HCT116 (cell line): ENCODE results near the gene ARMC3. TPM values are rescaled to one million over a fixed set of nuclear protein-coding genes. Genes with fewer than 3 reads are reported as not detected.

Source experiments
- ATAC-seq: fragments of 200-7000 bp; cut with Tn5 transposase; 2 replicates; pipeline ENCODE4 v1.9.1; 2020; ENCODE audit warnings: mild to moderate bottlenecking, moderate library complexity
- BruUV-seq: library from RNA; stranded (reverse); fragments of 400-500 nt; replicated peaks from 2 replicates; lab custom pipeline; 2021; lab: Mats Ljungman, UMichigan
- CTCF ChIA-PET: fragments of 300-600 bp; sonication (Branson Sonifier 250); formaldehyde crosslinking; loops from one replicate; lab custom pipeline; 2021; ENCODE audit warnings: antibody characterized with exemption; lab: Charles Lee
- POLR2A ChIA-PET: fragments of 300-600, 350-600 bp; sonication (Branson Sonifier 250); formaldehyde crosslinking; loops from one replicate; lab custom pipeline; 2021; ENCODE audit warnings: antibody characterized with exemption; lab: Charles Lee
- RAD21 ChIA-PET, 2 experiments: fragments of 300-600 bp; sonication (Branson Sonifier 250); formaldehyde crosslinking; loops; one replicate each; lab custom pipeline; 2023; ENCODE audit warnings: low total read pairs in 2 of 2; ENCODE audit not compliant: uncharacterized antibody in 2 of 2, unreplicated experiment in 2 of 2, low non-redundant PET in 1 of 2; lab: Charles Lee
- DNase-seq: peaks from one replicate; pipeline ENCODE4 v3.0.0-alpha.2; 2010; ENCODE audit warnings: low read depth, low spot score
- H2AFZ ChIP-seq: fragments of 200-600 bp; shearing (Covaris generic), sonication (generic); 2 replicates; pipeline ENCODE4 v1.6.1; 2017; ENCODE audit warnings: low read depth, mixed run types, mixed read lengths, antibody characterized with exemption, low read length; ENCODE audit not compliant: poor library complexity, severe bottlenecking
- H3K27ac ChIP-seq: 2 replicates; pipeline ENCODE4 v1.5.1; 2012; ENCODE audit warnings: low read depth, low read length
- H3K27me3 ChIP-seq: fragments of 200-600 bp; sonication (generic); 2 replicates; pipeline ENCODE4 v1.6.1; 2016; ENCODE audit warnings: mixed run types, low read length, mixed read lengths; ENCODE audit not compliant: insufficient read depth
- H3K36me3 ChIP-seq, 2 experiments: fragments of 200-500 bp in 1 of 2; fragments of 200-600 bp in 1 of 2; sonication (Bioruptor generic) in 1 of 2; sonication (generic) in 1 of 2; 2 replicates each; pipeline versions ENCODE4 v1.5.1 to v1.6.1; 2014 to 2016; ENCODE audit warnings: low read length in 2 of 2, inconsistent platforms in 1 of 2, mixed read lengths in 1 of 2, mixed run types in 1 of 2; ENCODE audit not compliant: insufficient read depth in 2 of 2, control insufficient read depth in 1 of 2
- H3K4me1 ChIP-seq, 2 experiments: fragments of 200-600 bp in 1 of 2; sonication (generic) in 1 of 2; 2 replicates each; pipeline versions ENCODE4 v1.5.1 to v1.6.1; 2012 to 2017; ENCODE audit warnings: low read length in 2 of 2, inconsistent platforms in 1 of 2, mild to moderate bottlenecking in 1 of 2, mixed read lengths in 1 of 2, mixed run types in 1 of 2, moderate library complexity in 1 of 2; ENCODE audit not compliant: insufficient read depth in 2 of 2, control insufficient read depth in 1 of 2
- H3K4me2 ChIP-seq: fragments of 200-600 bp; sonication (generic); 2 replicates; pipeline ENCODE4 v1.6.1; 2017; ENCODE audit warnings: mixed run types, low read length, mixed read lengths
- H3K4me3 ChIP-seq, 2 experiments: fragments of 200-600 bp in 1 of 2; sonication (generic) in 1 of 2; replicated peaks in 1 of 2; 2 replicates each; pipeline ENCODE4 v1.5.1; 2011 to 2016; ENCODE audit warnings: low read length in 2 of 2, control low read depth in 1 of 2, low read depth in 1 of 2, mild to moderate bottlenecking in 1 of 2, mixed read lengths in 1 of 2, mixed run types in 1 of 2
- H3K79me2 ChIP-seq: fragments of 200-600 bp; sonication (generic); 2 replicates; pipeline ENCODE4 v1.6.1; 2017; ENCODE audit warnings: mild to moderate bottlenecking, mixed run types, low read length, moderate library complexity, mixed read lengths; ENCODE audit not compliant: insufficient read depth
- H3K9ac ChIP-seq: fragments of 200-600 bp; sonication (generic); 2 replicates; pipeline ENCODE4 v1.6.1; 2016; ENCODE audit warnings: low read length, mixed read lengths
- H3K9me2 ChIP-seq: fragments of 200-600 bp; sonication (generic), shearing (Covaris generic); 2 replicates; pipeline ENCODE4 v1.6.1; 2017; ENCODE audit warnings: mixed run types, mild to moderate bottlenecking, moderate library complexity; ENCODE audit not compliant: insufficient read depth
- H3K9me3 ChIP-seq, 2 experiments: fragments of 200-500 bp in 1 of 2; fragments of 200-600 bp in 1 of 2; sonication (Bioruptor generic) in 1 of 2; sonication (generic) in 1 of 2; 2 replicates each; pipeline ENCODE4 v1.6.1; 2014 to 2017; ENCODE audit warnings: low read length in 2 of 2, mixed read lengths in 2 of 2, inconsistent platforms in 1 of 2, low read depth in 1 of 2, mild to moderate bottlenecking in 1 of 2, mixed run types in 1 of 2, moderate library complexity in 1 of 2; ENCODE audit not compliant: control insufficient read depth in 1 of 2, insufficient read depth in 1 of 2
- H4K20me1 ChIP-seq: fragments of 200-600 bp; sonication (generic), shearing (Covaris generic); 2 replicates; pipeline ENCODE4 v1.6.1; 2017; ENCODE audit warnings: mixed run types, mild to moderate bottlenecking, moderate library complexity; ENCODE audit not compliant: insufficient read depth
- CBX3 ChIP-seq: IDR thresholded peaks from 2 replicates; pipeline ENCODE4 v1.6.1; 2012; ENCODE audit warnings: low read depth
- CTCF ChIP-seq, 3 experiments: fragments of 200-600 bp in 1 of 3; sonication (generic) in 1 of 3; IDR thresholded peaks in 2 of 3; conservative IDR thresholded peaks in 1 of 3; 2 replicates each; pipeline ENCODE4 v1.5.1; 2012 to 2017; ENCODE audit warnings: low read depth in 2 of 3, low read length in 2 of 3, antibody characterized with exemption in 1 of 3, borderline replicate concordance in 1 of 3, control low read depth in 1 of 3, mild to moderate bottlenecking in 1 of 3, mixed read lengths in 1 of 3, mixed run types in 1 of 3, moderate library complexity in 1 of 3; ENCODE audit not compliant: insufficient read depth in 1 of 3
- EGR1 ChIP-seq: IDR thresholded peaks from 2 replicates; pipeline ENCODE4 v1.6.1; 2012; ENCODE audit warnings: low read depth
- EZH2phosphoT487 ChIP-seq: fragments of 200-600 bp; IDR thresholded peaks from 2 replicates; pipeline ENCODE4 v1.6.1; 2018; ENCODE audit warnings: antibody characterized with exemption, borderline replicate concordance
- FOSL1 ChIP-seq: IDR thresholded peaks from 2 replicates; pipeline ENCODE4 v1.6.1; 2012; ENCODE audit warnings: low read depth
- JUND ChIP-seq: IDR thresholded peaks from 2 replicates; pipeline ENCODE4 v1.6.1; 2012
- POLR2A ChIP-seq: IDR thresholded peaks from 2 replicates; pipeline ENCODE4 v1.7.0; 2011; ENCODE audit warnings: borderline replicate concordance; ENCODE audit not compliant: insufficient read depth, insufficient read length; ENCODE audit errors: extremely low read depth
- POLR2AphosphoS5 ChIP-seq: IDR thresholded peaks from 2 replicates; pipeline ENCODE4 v1.6.1; 2011; ENCODE audit warnings: mild to moderate bottlenecking, low read depth, low read length, moderate library complexity
- RAD21 ChIP-seq: IDR thresholded peaks from 2 replicates; pipeline ENCODE4 v1.6.1; 2012; ENCODE audit warnings: low read depth, mild to moderate bottlenecking
- SIN3A ChIP-seq: IDR thresholded peaks from 2 replicates; pipeline ENCODE4 v1.6.1; 2012; ENCODE audit warnings: low read depth
- SP1 ChIP-seq: IDR thresholded peaks from 2 replicates; pipeline ENCODE4 v1.6.1; 2012; ENCODE audit warnings: low read depth
- TCF7L2 ChIP-seq: IDR thresholded peaks from 2 replicates; pipeline ENCODE4 v1.7.0; 2011; ENCODE audit warnings: borderline replicate concordance, inconsistent platforms; ENCODE audit not compliant: insufficient read depth, insufficient read length; ENCODE audit errors: extremely low read depth
- YY1 ChIP-seq: IDR thresholded peaks from 2 replicates; pipeline ENCODE4 v1.6.1; 2011; ENCODE audit warnings: low read length, low read depth, moderate library complexity, mild to moderate bottlenecking; ENCODE audit not compliant: insufficient replicate concordance; ENCODE audit errors: extremely low read depth
- ZBTB33 ChIP-seq: IDR thresholded peaks from 2 replicates; pipeline ENCODE4 v1.6.1; 2011; ENCODE audit warnings: mild to moderate bottlenecking, low read length, moderate library complexity; ENCODE audit not compliant: insufficient replicate concordance; ENCODE audit errors: extremely low read depth
- ZNF274 ChIP-seq: fragments of 200-500 bp; sonication (Bioruptor generic); IDR thresholded peaks from 2 replicates; pipeline ENCODE4 v1.6.1; 2014; ENCODE audit warnings: mild to moderate bottlenecking, low read depth, low read length, inconsistent platforms
- intact Hi-C: fragments of 100-400 bp; cut with micrococcal nuclease; formaldehyde crosslinking; loops from 2 replicates; pipeline ENCODE4 v1.10.0; 2022
- total RNA-seq: library from RNA; stranded (reverse); gene quantifications from one replicate; pipeline ENCODE4 v1.2.1, GENCODE V29; 2021; ENCODE audit not compliant: unreplicated experiment
- TF ChIP-seq, protein P1 (sequence below): IDR thresholded peaks from 2 replicates; pipeline ENCODE4 v1.6.1; 2012; ENCODE audit warnings: low read depth

ARMC3 gene
- total RNA-seq, 1 experiment from 2014 or later, result 2.6 TPM

DNA sequence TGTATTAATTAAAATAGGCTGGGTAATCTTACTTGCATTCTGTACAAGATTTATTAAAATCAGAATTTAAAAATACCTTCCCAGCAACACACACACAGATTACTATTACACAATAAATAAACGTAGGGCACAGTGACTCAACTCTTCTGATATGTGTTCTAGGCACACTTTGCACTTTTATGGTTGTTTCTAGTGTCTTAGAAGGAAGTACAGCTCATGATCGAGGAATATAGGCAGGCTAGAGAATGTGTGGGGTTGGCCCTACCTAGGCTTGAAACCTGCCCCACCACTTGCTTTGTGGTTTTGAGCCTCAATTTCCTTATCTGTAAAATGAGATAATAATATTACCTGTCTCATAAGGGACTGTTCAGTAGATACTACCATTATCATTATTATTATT is 30.5 kb downstream of the ARMC3 start:
- Histone ChIP-seq H3K36me3 (no peaks in the 10 kb centered on the region), H2AFZ (no peak overlapping the region), H3K27me3 (no peaks in the 10 kb centered on the region), H3K4me3 (no peak overlapping the region), H3K4me1 (peaks cover 0 to 6% of the 10 kb centered on the region in 2 experiments; a peak in 2 of 4 replicates), H4K20me1 (no peaks in the 10 kb centered on the region), H3K9ac (no peak overlapping the region), H3K4me2 (no peak overlapping the region), H3K9me3 (no peaks in the 10 kb centered on the region), H3K79me2 (no peaks in the 10 kb centered on the region), H3K9me2 (no peaks in the 10 kb centered on the region), H3K27ac (no peak overlapping the region)
- no peak for ATAC-seq
- no TSS peak for BruUV-seq
- ChIA-PET POLR2A (no interaction called here), RAD21 (no interaction called here), CTCF (no interaction called here)
- intact Hi-C loops, result no loop called here
- DNase-seq, result no peak
- TF ChIP-seq EZH2phosphoT487, result no peak
- no peak for TF ChIP-seq YY1
- no peak for TF ChIP-seq RAD21
- TF ChIP-seq JUND, result no peak
- no peak for TF ChIP-seq FOSL1
- no peak for TF ChIP-seq CTCF (IDR thresholded peaks at IDR 0.05 in 2 of 3, conservative IDR thresholded peaks at IDR 0.05 in 1 of 3; ENCODE audit: borderline replicate concordance in 1 of 3, insufficient read depth in 1 of 3, low read depth in 2 of 3, low read length in 2 of 3)
- no peak for TF ChIP-seq ZNF274
- no peak for TF ChIP-seq EGR1
- TF ChIP-seq SP1, result no peak
- TF ChIP-seq, protein P1, sequence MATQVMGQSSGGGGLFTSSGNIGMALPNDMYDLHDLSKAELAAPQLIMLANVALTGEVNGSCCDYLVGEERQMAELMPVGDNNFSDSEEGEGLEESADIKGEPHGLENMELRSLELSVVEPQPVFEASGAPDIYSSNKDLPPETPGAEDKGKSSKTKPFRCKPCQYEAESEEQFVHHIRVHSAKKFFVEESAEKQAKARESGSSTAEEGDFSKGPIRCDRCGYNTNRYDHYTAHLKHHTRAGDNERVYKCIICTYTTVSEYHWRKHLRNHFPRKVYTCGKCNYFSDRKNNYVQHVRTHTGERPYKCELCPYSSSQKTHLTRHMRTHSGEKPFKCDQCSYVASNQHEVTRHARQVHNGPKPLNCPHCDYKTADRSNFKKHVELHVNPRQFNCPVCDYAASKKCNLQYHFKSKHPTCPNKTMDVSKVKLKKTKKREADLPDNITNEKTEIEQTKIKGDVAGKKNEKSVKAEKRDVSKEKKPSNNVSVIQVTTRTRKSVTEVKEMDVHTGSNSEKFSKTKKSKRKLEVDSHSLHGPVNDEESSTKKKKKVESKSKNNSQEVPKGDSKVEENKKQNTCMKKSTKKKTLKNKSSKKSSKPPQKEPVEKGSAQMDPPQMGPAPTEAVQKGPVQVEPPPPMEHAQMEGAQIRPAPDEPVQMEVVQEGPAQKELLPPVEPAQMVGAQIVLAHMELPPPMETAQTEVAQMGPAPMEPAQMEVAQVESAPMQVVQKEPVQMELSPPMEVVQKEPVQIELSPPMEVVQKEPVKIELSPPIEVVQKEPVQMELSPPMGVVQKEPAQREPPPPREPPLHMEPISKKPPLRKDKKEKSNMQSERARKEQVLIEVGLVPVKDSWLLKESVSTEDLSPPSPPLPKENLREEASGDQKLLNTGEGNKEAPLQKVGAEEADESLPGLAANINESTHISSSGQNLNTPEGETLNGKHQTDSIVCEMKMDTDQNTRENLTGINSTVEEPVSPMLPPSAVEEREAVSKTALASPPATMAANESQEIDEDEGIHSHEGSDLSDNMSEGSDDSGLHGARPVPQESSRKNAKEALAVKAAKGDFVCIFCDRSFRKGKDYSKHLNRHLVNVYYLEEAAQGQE, result no peak
- no peak for TF ChIP-seq SIN3A
- no peak for TF ChIP-seq CBX3
- TF ChIP-seq POLR2AphosphoS5, result no peak
- no peak for TF ChIP-seq POLR2A
- no peak for TF ChIP-seq TCF7L2
- TF ChIP-seq ZBTB33, result no peak
